A673 (cell line): ENCODE data around the gene DSP.

Experiments used
- EZH2 ChIP-seq: fragments of 200-600 bp; sonication (generic); IDR thresholded peaks from 2 replicates; pipeline ENCODE4 v1.6.1; 2017; ENCODE audit warnings: borderline replicate concordance, low read depth, mild to moderate bottlenecking, mixed read lengths, antibody characterized with exemption, low read length; ENCODE audit not compliant: poor library complexity, severe bottlenecking
- TF ChIP-seq, protein P1 (sequence below): fragments of 300-800, 200-600 bp; sonication (generic); conservative IDR thresholded peaks from 2 replicates; pipeline ENCODE4 v1.5.1; 2017; ENCODE audit warnings: low read depth, mild to moderate bottlenecking, antibody characterized with exemption, low read length, moderate library complexity, mixed read lengths

DNA sequence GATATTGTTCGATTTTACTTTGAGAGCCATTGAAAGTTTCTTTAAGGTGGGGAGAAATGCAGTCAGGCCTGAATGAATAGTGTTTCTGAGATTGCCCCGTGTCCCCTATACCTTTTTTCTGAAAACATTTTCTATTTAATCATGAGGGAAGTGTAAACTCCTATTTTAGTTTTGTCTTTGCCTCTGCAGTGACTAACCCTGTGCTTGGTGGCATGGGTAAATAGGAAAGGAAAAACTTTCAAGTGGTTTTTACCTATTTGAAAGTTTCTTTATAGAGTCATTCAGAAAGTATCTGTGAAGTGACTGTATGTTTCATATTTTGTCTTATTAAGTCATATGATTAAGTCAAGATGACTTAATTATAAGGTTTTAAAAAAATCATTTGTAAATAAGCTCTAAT is 63.0 kb downstream of the DSP start:
- TF ChIP-seq, protein P1, sequence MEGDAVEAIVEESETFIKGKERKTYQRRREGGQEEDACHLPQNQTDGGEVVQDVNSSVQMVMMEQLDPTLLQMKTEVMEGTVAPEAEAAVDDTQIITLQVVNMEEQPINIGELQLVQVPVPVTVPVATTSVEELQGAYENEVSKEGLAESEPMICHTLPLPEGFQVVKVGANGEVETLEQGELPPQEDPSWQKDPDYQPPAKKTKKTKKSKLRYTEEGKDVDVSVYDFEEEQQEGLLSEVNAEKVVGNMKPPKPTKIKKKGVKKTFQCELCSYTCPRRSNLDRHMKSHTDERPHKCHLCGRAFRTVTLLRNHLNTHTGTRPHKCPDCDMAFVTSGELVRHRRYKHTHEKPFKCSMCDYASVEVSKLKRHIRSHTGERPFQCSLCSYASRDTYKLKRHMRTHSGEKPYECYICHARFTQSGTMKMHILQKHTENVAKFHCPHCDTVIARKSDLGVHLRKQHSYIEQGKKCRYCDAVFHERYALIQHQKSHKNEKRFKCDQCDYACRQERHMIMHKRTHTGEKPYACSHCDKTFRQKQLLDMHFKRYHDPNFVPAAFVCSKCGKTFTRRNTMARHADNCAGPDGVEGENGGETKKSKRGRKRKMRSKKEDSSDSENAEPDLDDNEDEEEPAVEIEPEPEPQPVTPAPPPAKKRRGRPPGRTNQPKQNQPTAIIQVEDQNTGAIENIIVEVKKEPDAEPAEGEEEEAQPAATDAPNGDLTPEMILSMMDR, result no peak
- TF ChIP-seq EZH2, result no peak
